NCI-H510A treated with DMSO at 0.1 percent for 48 hours (cell line): ENCODE data around the gene SPDYE2B.
"Not testable (repeated sequence)": the region's sequence is repeated elsewhere in the genome, so short reads cannot be mapped to it uniquely, and the experiment has no call there.

Source experiments
- DNase-seq: peaks from one replicate; lab custom pipeline; 2025; lab: John Stamatoyannopoulos, UW

Gene SPDYE2B, protein sequence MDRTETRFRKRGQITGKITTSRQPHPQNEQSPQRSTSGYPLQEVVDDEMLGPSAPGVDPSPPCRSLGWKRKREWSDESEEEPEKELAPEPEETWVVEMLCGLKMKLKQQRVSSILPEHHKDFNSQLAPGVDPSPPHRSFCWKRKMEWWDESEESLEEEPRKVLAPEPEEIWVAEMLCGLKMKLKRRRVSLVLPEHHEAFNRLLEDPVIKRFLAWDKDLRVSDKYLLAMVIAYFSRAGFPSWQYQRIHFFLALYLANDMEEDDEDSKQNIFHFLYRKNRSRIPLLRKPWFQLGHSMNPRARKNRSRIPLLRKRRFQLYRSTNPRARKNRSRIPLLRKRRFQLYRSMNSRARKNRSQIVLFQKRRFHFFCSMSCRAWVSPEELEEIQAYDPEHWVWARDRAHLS

DNA sequence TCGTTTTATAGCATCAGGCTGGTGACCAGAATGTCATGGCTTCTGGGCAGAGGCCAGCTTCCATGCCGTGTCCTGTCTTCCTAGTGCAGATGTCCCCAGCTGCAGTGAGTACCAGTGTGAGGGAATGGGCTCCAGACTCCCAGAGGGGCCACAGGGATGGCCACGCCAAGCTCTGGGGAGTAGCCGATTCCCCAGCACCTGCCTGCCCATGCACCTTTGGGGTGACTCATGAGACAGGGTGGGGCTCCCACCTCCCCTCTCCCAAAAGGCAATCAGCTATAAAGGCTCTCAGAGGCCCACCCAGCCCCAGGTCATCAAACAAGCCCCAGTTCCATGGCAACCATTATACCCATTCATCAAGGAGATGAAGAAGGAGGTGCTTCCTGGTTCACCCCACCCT is at the start of gene SPDYE2B:
TSS of gene SPDYE2B (plus strand) at position 396 of the 400 bp plus-strand sequence. CDS start 2,030 bp downstream, outside the sequence.
- not testable (repeated sequence) for DNase-seq

DNA sequence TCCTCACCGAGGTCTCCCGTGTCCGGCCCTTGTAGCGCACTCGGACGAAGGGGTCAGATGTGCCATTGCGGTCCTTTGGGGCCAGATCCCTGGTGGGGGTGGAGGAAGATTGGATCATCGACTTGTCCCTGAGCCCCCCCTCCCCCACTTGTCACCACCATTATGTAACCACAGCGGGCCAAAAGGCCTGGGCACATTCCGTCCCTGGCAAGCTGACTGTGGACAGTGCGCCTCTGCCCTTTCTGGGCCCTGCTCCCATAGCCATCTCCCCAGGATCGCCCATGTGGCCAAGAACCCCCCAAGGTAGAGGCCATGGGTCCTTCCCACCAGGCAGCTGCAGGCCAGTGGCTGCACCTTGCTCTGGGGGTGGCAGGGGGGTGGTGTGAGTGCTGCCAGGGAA is 47.8 kb upstream of the SPDYE2B start:
- DNase-seq = not testable (repeated sequence)

DNA sequence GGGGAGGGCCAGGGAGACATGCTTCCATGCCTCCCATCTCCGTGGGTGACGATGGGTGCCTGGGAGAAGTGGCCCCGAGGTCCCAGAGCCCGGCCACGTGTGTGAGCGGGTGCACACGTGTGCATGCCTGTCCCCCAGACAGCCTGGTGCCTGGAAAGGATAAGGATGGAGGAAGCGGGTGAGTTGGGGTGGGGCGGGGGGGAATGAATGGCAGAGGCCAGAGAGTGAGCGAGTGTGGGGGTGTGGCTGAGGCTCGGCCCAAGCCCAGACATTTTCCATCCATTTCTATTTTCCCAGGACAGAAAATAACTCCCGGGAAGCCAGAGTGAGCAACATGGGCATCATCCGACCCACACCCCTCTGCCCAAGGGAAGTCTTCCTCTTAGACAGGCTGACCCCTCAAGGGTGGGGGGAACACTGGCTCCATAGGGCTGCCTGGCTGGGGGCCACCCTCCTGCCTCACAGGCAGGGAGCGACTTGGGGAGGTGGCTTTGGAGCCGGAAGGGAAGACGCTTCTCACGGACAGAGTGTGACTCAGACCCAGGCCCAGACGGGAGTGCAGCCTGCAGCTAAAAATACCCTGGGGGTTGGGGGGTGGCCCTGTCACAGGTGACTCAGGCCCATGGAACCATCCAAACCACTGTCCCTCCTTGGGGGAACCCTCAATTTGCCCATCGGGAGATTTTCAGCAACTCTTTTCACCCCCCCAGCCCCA is 45.5 kb upstream of the SPDYE2B start:
- DNase-seq = not testable (repeated sequence)

DNA sequence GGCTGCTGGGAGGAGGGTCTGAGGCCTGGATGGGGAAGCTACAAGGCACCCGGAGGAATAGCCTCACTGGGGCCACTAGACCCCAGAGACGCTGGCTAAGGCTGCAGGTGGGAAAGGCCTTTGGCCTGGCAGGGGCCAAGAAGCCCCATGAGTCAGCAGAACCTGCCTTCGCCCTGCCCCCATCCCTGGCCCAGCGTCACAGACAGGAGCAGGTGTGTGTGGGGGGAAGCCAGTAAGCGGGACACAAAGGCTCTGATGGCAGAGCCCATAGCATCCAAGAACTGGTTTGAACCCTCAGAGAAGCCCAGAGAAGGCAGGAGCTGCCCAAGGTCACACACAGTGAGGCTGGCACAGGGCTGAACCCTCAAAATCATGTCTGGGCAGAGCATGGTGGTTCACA is 43.3 kb upstream of the SPDYE2B start:
- not testable (repeated sequence) for DNase-seq

DNA sequence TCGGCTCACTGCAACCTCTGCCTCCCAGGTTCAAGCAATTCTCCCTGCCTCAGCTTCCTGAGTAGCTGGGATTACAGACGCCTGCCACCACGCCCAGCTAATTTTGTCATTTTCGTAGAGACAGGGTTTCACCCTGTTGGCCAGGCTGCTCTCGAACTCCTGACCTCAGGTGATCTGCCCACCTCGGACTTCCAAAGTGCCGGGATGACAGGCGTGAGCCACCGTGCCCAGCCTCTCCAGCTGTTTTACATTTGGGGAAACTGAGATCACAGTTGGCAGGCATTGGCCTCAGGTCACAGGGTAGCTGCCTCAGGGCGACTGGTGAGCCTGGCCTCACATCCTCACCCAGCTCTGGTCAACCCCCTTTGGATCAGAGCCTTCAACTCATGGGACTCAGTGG is 40.4 kb upstream of the SPDYE2B start:
- not testable (repeated sequence) for DNase-seq

DNA sequence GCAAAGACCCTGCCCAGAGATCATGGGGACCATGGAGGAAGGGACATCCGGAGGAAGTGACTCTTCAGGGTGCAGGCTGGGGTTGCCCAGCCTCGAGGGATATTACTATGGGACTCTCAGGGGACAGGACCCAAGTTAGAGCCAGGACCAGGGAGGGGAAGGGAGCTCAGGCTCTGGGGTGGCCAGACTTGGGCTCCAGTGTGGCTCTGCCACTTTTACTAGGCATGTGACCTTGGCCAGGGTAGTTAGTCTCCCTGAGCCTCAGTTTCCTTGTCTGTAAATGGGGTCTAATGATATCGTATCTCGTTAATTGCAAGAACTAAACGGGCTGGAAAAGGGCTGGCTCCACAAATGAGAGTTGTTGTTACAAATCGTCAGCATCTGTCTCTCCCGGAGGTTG is 39.7 kb upstream of the SPDYE2B start:
- DNase-seq = not testable (repeated sequence)

DNA sequence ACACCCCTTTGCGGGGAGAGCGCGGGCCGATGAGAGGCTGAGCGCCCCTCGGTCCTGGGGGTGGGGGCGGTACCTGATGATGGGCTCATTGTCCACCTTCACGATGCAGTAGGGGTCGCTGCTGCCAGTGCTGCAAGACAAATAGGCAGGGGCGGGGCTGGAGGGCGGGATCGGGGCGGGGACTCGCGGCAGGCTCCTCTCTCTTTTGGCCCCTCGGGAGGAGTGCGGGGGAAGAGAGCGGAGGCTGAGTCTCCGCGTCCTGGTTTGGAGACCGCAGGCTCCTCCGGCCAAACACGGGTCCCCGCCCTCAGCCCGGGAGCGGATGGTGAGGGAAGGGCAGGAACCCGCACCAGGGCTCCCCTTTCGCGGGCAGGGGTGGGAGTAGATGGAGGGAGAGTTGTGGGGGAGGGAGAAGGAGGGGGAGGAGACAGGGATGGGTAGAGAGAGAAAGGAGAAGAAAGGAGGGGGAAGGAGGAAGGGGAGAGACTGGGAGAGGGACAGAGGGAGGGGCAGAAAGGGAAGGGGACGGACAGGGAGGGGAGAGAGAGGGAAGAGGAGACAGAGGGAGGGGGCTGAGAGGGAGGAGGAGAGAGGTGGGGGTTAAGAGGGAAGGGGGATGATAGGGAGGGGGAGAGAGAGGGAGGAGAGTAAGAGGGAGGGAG is 39.0 kb upstream of the SPDYE2B start:
- not testable (repeated sequence) for DNase-seq

DNA sequence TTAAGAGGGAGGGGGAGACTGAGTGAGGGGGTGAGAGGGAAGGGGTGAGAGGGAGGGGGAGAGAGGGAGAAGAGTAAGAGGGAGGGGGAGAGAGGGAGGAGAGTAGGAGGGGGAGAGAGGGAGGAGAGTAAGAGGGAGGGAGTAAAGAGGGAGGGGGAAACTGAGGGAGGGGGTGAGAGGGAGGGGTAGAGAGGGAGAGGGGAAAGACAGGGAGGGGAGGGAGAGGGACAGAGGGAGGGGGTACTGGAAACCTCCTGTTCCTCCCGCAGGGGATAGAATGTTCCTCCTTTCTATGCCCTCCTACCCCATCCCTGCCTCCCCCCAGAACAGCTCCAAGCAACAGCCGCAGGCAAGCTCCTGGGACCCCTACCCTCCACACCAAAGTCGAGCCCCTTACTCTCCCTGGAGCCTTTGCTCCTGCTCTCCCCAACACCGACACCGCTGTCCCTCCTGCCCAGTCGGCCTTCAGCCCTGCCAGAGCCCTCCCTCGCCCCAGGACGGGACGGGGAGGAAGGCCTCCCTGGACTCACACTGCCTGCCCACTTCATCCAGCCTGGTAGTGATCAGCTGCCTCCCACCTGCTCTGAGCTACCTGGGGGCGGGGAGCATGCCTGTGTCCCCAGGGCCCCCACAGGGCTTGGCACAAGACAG is 38.3 kb upstream of the SPDYE2B start:
- DNase-seq = not testable (repeated sequence)

DNA sequence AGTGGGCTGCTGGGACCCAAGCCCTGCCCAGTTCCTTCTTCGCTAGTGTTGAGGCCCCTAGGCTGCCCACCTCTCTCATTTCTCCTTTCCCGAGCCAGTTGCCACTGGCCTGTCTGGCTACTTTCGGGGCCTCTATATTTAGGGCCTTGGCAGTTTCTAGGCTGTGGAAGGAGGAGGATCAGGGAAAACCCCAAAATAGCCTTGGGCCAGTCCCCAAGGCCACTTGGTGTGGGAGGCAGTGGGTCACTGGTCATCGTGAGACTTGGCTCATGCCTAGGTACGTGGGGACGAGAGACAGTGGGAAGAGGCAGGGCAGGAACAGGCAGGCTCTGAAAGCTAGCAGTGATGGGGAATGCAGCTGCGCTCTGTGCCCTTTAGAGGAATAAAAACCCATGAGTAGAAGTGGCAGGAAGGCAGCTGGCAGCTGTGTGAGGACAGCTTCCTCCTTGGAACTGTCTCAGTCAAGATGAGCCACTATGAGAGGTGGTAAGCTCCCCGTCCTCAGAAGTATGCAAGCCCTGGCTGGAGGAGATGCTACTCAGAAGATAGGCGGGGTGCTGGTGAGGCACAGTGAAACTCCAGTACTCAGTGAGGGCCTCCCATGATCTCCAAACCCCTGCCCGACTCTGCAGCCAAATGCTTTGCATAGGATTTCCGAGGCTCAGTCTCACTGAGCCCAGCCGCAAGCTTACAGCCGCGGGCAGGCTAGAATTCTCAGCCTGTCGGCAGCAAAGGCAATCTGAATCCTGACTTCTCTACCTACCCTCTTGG is 36.4 kb upstream of the SPDYE2B start:
- DNase-seq = not testable (repeated sequence)

DNA sequence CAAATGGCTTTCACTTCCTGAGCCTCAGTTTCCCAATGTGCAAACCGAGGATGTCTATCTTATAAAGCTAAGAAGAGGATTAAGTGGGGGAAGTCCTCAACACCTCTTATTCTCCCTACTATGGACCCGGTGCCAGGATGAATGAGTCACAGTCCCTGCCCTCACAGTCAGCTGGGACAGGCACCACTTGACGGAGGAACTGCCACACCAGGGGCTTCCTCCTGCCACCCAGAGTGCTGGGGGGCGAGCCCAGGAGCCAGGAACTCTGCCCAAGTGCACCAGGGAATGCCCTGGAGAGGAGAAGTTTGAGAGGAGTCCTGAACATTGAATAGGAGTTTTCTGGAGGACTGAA is 35.8 kb upstream of the SPDYE2B start:
- not testable (repeated sequence) for DNase-seq

DNA sequence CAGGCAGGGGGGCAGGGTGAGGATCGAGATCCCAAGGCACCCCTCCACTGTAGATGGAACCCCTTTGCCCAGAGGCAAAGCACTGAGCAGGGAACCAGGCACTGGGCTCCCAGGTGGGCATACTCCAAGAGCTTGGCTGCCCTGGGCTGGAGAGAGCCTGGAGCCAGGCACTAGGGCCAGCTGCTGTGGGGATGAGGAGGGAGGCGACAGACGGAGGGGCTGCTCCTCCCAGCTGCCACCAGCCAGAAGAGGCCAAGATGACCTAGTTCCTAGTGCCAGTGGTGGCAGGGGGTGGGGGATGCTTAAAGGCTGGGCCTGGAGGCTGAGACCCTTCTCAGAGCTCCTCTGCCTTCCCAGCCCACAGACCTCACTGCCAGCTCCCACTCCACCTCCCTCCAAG is 35.2 kb upstream of the SPDYE2B start:
- DNase-seq = not testable (repeated sequence)

DNA sequence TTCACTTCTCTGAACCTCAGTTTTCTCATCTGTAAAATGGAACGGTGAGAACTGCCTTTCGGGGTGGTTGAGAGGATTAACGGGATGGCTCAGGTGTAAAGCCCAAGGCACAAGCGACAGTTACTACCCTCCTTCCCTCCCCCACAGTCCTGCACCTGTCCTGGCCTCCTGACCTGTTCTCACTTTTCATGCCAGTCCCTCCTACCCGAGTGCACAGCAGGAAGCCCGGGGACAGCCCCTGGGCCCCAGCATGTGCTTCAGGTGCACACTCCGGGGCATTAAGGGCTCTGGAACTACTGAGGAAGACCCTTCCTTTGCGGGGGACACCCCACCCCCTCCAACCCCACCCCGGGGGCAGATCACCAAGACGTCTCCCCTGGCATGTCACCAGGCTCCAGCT is 34.2 kb upstream of the SPDYE2B start:
- not testable (repeated sequence) for DNase-seq

DNA sequence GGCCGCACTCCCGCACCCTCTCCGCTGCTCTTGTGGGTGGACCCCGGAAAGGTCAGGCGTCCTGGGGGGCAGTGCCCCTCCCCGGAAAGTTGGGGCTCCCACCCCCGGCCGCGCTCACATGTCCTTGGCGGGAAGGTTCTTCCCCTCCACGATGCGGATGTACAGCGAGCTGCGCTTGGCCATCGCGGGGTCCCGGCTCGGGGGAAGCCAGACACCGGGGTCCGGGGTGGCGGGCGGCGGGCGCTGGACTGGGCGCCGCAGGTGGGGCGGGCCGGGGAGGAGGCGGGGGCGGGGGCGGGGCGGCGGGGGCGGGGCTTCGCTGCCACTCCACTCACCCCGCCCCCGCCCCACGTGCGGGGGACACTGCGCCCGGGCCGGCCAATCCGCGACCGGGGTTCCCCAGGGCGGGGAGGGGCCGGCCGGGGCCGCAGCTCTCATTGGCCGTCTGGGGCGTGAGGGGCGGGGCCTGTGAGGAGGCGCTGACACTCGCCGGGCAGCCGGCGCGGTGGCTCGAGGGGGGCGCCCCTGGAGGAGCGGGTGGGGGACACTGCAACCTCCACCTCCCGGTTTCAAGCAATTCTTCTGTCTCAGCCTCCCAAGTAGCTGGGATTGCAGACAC is 33.5 kb upstream of the SPDYE2B start, which contains the start of gene RASA4:
TSS of gene RASA4 (minus strand) at position 250 of the 619 bp plus-strand sequence. CDS start at position 183, 67 bp downstream.
- DNase-seq = not testable (repeated sequence)

DNA sequence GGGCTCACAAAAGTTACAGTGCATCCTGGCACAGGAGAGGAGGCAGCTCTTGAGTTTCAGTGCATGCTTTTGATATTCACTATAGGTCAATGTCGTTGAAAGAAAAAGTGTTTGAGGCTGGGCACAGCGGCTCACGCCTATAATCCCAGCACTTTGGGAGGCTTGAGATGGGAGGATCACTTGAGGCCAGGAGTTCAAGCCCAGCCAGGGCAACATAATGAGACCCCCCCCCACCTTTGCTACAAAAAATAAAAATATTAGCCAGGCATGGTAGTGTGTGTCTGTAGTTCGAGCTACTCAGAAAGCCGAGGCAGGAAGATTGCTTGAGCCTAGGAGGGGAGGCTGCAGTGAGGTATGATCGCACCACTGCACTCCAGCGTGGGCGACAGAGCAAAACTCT is 32.0 kb upstream of the SPDYE2B start:
- not testable (repeated sequence) for DNase-seq

DNA sequence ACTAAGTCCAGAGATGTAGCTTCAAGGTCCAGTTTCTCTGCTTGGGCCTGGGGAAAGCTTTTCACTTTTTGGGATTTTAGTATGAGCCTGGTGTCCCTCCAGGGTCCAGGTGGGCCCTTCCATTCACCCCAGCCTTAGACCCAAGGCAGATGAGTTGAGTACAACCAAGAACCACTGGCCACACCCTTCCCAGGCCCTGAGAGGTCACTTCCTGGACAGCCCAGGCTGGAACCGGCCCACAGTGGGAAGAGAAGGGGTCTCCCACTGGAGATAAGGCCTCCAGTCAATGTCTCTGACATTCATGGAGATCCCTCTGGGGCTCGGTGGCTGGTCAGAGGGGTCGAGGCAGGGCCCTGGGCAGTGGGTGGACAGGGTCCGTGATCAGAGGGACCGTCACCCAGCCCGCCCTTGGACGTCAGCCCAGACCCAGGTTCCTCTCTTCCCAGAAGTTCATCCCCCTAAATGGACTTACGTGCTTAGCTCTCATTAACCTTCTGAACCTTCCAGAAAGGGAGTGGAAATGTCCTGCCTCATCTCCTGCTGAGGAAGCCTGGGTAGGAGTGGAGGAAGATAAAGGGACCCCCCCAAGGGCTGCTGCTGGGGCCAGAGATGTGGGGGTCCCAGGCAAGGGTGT is 22.7 kb upstream of the SPDYE2B start:
- DNase-seq = not testable (repeated sequence)

DNA sequence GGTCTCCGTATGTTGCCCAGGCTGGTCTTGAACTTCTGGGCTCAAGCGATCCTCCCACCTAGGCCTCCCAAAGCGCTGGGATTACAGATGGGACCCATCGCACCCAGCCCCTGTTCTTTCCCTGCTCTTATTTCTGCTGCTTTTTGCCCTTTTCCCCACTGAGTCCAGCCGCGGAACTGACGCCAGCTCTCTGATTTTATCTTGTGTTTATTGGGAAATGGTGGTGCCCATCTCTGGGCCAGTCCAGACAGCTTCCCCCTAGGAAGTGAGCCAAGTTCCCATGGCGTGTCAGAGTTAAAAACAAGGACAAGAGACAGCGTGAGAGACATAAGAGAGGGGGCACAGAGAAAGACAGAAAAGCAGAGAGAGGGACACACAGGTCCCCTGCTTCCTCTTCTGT is 19.5 kb upstream of the SPDYE2B start:
- DNase-seq = not testable (repeated sequence)

DNA sequence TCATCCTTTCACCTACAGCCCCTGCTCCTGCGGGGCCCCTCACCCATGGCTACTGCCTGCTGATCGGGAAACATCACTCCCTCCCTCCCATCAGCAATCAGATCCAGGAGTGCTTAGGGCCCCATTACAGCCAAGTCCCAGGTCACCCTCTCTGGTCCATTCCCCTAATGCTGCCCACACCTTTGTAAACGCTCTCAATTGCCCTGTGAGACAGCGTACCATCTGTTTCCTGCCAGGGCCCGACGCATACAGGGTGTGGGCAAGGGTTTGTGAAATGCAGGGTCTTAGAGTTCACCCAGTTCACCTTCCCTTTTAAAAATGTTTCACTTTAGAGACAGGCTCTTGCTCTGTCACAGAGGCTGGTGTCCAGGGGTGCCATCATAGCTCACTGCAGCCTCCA is 15.8 kb upstream of the SPDYE2B start:
- not testable (repeated sequence) for DNase-seq

DNA sequence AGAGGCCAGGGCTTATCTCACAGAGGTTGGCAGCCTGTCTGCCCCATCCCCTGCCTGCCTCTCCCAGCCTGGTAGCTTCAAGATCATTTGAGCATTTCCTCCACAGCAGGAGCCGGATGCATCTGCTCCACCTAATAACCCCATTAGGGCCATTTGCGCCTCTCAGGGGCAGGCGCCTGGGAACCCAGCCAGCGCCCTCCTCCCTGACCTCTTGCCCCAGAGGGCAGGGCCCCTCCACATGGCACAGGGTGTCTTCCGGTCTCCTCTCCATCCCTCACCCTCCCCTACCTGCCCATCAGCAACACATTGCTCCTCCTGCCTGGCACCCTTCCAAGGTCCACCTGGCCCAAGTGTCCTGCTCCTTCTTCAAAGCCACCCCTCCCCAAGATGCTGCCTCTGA is 14.8 kb upstream of the SPDYE2B start:
- not testable (repeated sequence) for DNase-seq

DNA sequence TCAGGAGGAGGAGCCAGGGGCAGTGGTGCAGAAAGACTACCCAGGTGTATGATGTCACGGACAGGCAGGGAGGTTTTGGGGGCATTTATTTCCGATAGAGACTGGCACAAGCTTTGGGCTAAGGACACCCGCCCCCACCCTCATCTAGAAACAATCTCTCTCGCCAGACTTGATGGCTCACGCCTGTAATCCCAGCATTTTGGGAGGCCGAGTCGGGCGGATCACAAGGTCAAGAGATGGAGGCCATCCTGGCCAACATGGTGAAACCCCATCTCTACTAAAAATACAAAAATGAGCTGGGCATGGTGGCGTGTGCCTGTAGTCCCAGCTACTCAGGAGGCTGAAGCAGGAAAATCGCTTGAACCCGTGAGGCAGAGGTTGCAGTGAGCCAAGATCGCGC is 13.2 kb upstream of the SPDYE2B start:
- DNase-seq = not testable (repeated sequence)

DNA sequence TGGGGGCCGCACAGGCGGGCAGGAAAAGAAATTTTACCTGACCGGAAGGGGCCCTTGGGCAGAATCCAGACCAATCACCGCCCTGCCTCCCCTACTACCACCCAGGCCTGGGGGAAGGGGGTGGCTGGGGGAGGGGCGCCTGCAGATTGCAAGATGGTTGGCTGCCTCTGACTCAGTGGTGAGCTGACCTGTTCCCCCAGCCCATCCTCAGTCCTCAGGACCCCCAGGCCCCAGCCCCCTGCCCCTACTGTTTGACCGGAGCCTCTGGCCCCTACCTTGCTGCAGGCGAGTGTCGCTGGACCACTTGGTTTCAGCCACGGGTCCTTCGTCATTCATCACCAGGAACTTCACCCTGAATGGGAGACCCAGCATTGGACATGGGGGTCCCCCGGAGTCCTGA is 11.3 kb upstream of the SPDYE2B start:
- DNase-seq = not testable (repeated sequence)
